GM23248 (cell line): ENCODE measurements around the gene NCOA7.

Experiments
- EZH2 ChIP-seq: fragments of 200-600 bp; sonication (generic); IDR thresholded peaks from 2 replicates; pipeline ENCODE4 v1.6.1; 2018; ENCODE audit warnings: antibody characterized with exemption, mild to moderate bottlenecking; ENCODE audit not compliant: insufficient read depth, poor library complexity, severe bottlenecking
- EZH2phosphoT487 ChIP-seq: fragments of 200-600 bp; sonication (generic); IDR thresholded peaks from 2 replicates; pipeline ENCODE4 v1.6.1; 2018; ENCODE audit warnings: antibody characterized with exemption, moderate library complexity, mild to moderate bottlenecking, low read depth; ENCODE audit not compliant: insufficient read depth

DNA sequence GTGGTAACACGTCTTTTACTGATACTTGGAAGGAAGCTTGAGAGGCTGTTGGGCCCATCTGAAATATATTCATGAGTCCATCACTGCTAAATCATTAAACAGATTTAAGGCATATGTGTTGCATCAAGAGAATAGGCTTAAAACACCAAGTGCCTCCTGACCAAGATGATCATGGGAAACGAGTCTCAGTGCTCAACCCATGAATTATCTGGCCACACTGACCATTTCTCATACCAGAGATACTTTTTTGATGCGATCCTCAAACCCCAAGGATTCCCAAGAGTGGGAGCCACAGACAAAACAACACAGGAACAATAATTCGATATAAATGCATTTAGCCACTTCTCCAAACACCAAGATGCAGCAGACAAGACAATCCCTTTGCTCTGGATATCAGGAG is 24.1 kb upstream of the NCOA7 start:
- TF ChIP-seq EZH2 (no peak), EZH2phosphoT487 (no peak)
